Measurements from ENCODE around the gene SMC1B.

- TF ChIP-seq CTCF (IDR thresholded peaks at IDR 0.05) (no peak), POLR2A (IDR thresholded peaks at IDR 0.05) (no peak)
Measured at GRCh38 chr22:45310977-45311531, 102.3 kb downstream of the SMC1B start.

Measured in suprapubic skin (tissue), 3 donors.